ENCODE results near the gene EXOC6.

EXOC6 gene

DNA sequence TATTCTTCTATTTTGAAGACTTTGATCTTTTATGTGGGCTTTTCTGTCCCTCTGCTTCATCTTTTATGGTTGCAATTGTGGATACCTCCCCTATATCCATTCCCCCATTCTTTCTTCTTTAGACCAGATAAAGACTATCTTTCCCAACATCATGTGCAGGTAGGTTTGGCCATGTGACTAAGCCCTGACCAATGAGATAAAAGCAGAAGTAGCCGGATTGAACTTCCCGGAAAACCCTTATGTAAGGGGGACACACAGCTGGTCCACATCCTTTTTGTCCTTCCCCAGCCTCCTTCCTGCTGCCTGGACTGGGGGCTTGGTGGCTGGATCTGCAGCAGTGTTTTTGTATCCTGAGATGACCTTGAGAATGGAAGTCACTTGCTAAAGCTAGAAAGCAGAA, 33.5 kb upstream of the EXOC6 start:
- H3K9ac ChIP-seq, result no peak overlapping the region
- no peak for TF ChIP-seq Cebpa-rat (IDR thresholded peaks at IDR 0.05)
- no peaks in the 10 kb centered on the region for H3K36me3 ChIP-seq
- H3K4me3 ChIP-seq, result no peak overlapping the region
- no peaks in the 10 kb centered on the region for H3K4me1 ChIP-seq
- H3K9me3 ChIP-seq, result no peaks in the 10 kb centered on the region
- no peak overlapping the region for H3K4me2 ChIP-seq
- no peaks in the 10 kb centered on the region for H3K27me3 ChIP-seq
- H3K27ac ChIP-seq, result no peak overlapping the region
- no peaks in the 10 kb centered on the region for H4K20me1 ChIP-seq

- no peak for TF ChIP-seq Cebpa-rat (IDR thresholded peaks at IDR 0.05)
- Histone ChIP-seq H3K27ac (no peak overlapping the region), H3K36me3 (no peaks in the 10 kb centered on the region), H4K20me1 (no peaks in the 10 kb centered on the region), H3K9ac (no peak overlapping the region), H3K4me2 (no peak overlapping the region), H3K27me3 (no peaks in the 10 kb centered on the region), H3K4me1 (no peaks in the 10 kb centered on the region), H3K4me3 (no peak overlapping the region), H3K9me3 (no peaks in the 10 kb centered on the region)
Measured at GRCh38 chr10:92816091-92816531, 32.2 kb upstream of the EXOC6 start.

- H3K9me3 ChIP-seq, result peaks cover 5% of the 10 kb centered on the region; the same call in 1 of the 2 replicates
- H3K27ac ChIP-seq, result no peak overlapping the region
- H3K4me3 ChIP-seq, result no peak overlapping the region
- no peak overlapping the region for H3K9ac ChIP-seq
- TF ChIP-seq Cebpa-rat (IDR thresholded peaks at IDR 0.05), result no peak
- H3K27me3 ChIP-seq, result no peaks in the 10 kb centered on the region
- no peaks in the 10 kb centered on the region for H3K36me3 ChIP-seq
- H3K4me1 ChIP-seq, result peaks cover 7% of the 10 kb centered on the region; the same call in 1 of the 2 replicates
- H4K20me1 ChIP-seq, result no peaks in the 10 kb centered on the region
- H3K4me2 ChIP-seq, result no peak overlapping the region
Measured at GRCh38 chr10:92822060-92822634, 26.2 kb upstream of the EXOC6 start.

DNA sequence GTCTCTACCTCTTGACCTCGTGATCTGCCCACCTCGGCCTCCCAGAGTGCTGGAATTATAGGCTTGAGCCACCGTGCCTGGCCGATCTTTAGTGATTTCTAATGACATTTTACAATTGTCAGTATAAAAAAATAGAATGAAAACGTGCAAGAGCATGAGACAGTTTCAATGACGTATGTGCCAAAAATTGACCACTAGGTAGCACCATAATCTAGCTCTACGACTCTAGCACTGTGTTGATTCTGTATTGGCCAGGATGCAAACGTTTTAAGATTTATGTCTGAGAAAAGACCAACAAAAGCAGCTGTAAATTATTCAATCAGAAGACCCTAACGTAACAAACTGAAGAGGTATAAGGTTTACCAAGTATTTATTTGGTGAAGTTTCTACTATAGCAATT, 25.4 kb upstream of the EXOC6 start:
- H3K9me3 ChIP-seq, result peaks cover 5% of the 10 kb centered on the region; the same call in 1 of the 2 replicates
- no peak overlapping the region for H3K27ac ChIP-seq

GRCh38 chr10:92826061-92826460, 22.3 kb upstream of the EXOC6 start:
- Histone ChIP-seq H3K4me3 (no peak overlapping the region), H3K9me3 (peaks cover 5% of the 10 kb centered on the region; the same call in 1 of the 2 replicates), H3K36me3 (no peaks in the 10 kb centered on the region), H3K27me3 (no peaks in the 10 kb centered on the region), H3K9ac (no peak overlapping the region), H3K27ac (no peak overlapping the region), H3K4me2 (no peak overlapping the region), H3K4me1 (peaks cover 13% of the 10 kb centered on the region), H4K20me1 (no peaks in the 10 kb centered on the region)
- TF ChIP-seq Cebpa-rat (IDR thresholded peaks at IDR 0.05), result no peak

More for the DNA sequence above, 25.4 kb upstream of the EXOC6 start:
- Histone ChIP-seq H3K4me3 (no peak overlapping the region), H3K9ac (no peak overlapping the region), H3K27me3 (no peaks in the 10 kb centered on the region), H3K36me3 (no peaks in the 10 kb centered on the region), H4K20me1 (no peaks in the 10 kb centered on the region), H3K4me2 (no peak overlapping the region), H3K4me1 (peaks cover 7% of the 10 kb centered on the region; the same call in 1 of the 2 replicates)
- no peak for TF ChIP-seq Cebpa-rat (IDR thresholded peaks at IDR 0.05)

- no peak overlapping the region for H3K27ac ChIP-seq
- H4K20me1 ChIP-seq, result no peaks in the 10 kb centered on the region
- H3K9ac ChIP-seq, result no peak overlapping the region
- peaks cover 1% of the 10 kb centered on the region; the same call in 1 of the 2 replicates for H3K9me3 ChIP-seq
- no peaks in the 10 kb centered on the region for H3K36me3 ChIP-seq
- peaks cover 18% of the 10 kb centered on the region for H3K4me1 ChIP-seq
- no peak for TF ChIP-seq Cebpa-rat (IDR thresholded peaks at IDR 0.05)
- H3K4me2 ChIP-seq, result no peak overlapping the region
- H3K27me3 ChIP-seq, result no peaks in the 10 kb centered on the region
- H3K4me3 ChIP-seq, result no peak overlapping the region
Measured at GRCh38 chr10:92826504-92826903, 21.8 kb upstream of the EXOC6 start.

- Histone ChIP-seq H3K4me3 (no peak overlapping the region), H3K9me3 (no peaks in the 10 kb centered on the region), H3K27ac (no peak overlapping the region), H3K36me3 (no peaks in the 10 kb centered on the region), H3K9ac (no peak overlapping the region), H3K4me1 (peaks cover 13% of the 10 kb centered on the region), H4K20me1 (no peaks in the 10 kb centered on the region), H3K4me2 (no peak overlapping the region), H3K27me3 (no peaks in the 10 kb centered on the region)
- no peak for TF ChIP-seq Cebpa-rat (IDR thresholded peaks at IDR 0.05)
Measured at GRCh38 chr10:92829042-92829785, 19.1 kb upstream of the EXOC6 start.

GRCh38 chr10:92829786-92830377, 18.4 kb upstream of the EXOC6 start:
- no peak overlapping the region for H3K27ac ChIP-seq
- no peak overlapping the region for H3K9ac ChIP-seq
- no peak overlapping the region for H3K4me2 ChIP-seq

GRCh38 chr10:92830478-92831389, 17.6 kb upstream of the EXOC6 start:
- no peak for TF ChIP-seq Cebpa-rat (IDR thresholded peaks at IDR 0.05)
- H3K4me3 ChIP-seq, result peak overlapping the region; percentile 41

More at GRCh38 chr10:92829786-92830377, 18.4 kb upstream of the EXOC6 start:
- Histone ChIP-seq H3K9me3 (no peaks in the 10 kb centered on the region), H4K20me1 (no peaks in the 10 kb centered on the region), H3K4me3 (no peak overlapping the region), H3K36me3 (no peaks in the 10 kb centered on the region), H3K4me1 (peaks cover 13% of the 10 kb centered on the region), H3K27me3 (no peaks in the 10 kb centered on the region)
- TF ChIP-seq Cebpa-rat (IDR thresholded peaks at IDR 0.05), result no peak

More at GRCh38 chr10:92830478-92831389, 17.6 kb upstream of the EXOC6 start:
- H3K27me3 ChIP-seq, result no peaks in the 10 kb centered on the region
- no peaks in the 10 kb centered on the region for H3K9me3 ChIP-seq
- H3K9ac ChIP-seq, result no peak overlapping the region
- H4K20me1 ChIP-seq, result no peaks in the 10 kb centered on the region
- peak overlapping the region; percentile 46 for H3K27ac ChIP-seq
- H3K36me3 ChIP-seq, result no peaks in the 10 kb centered on the region
- peaks cover 13% of the 10 kb centered on the region for H3K4me1 ChIP-seq
- H3K4me2 ChIP-seq, result peak overlapping the region; percentile 65

All from BLaER1 (cell line).